ENCODE measurements around the gene STARD10. TPM values are rescaled to one million over a fixed set of nuclear protein-coding genes. Genes with fewer than 3 reads are reported as not detected.

Gene STARD10
- polyA plus RNA-seq, 2 of the 4 experiments (the other 2 are of a cell fraction), result 21.2 to 23.2 TPM

- no peak overlapping the region for H3K4me2 ChIP-seq
- 88% methylated on average over 6 of the region's 6 CpGs for WGBS (ENCODE audit: missing lambda C conversion rate)
- no peak overlapping the region for H3K4me3 ChIP-seq
- FAIRE-seq, result no peak
- no peak for ATAC-seq
- H3K27ac ChIP-seq, result no peak overlapping the region
- CTCF ChIA-PET, result interaction anchor here (0.6 to 2.6 kb wide), 4 partner anchors 9 to 375 kb away, joined by 3 to 15 read pairs (median 6); partner anchors contain the start of gene STARD10
- peak; percentile 86 for TF ChIP-seq ZC3H11A (IDR thresholded peaks at IDR 0.05)
- no peak for TF ChIP-seq CEBPB (IDR thresholded peaks at IDR 0.05)
- POLR2A ChIA-PET, result interaction anchor here (0.6 kb wide), 1 partner anchor 100 kb away, joined by 5 read pairs; no protein-coding TSS in a partner anchor
- no peaks in the 10 kb centered on the region for H3K9me3 ChIP-seq
- DNase-seq (ENCODE audit: low read depth in 1 of 2, low spot score in 1 of 2), result no peak
- H3K4me1 ChIP-seq, result peaks cover 19% of the 10 kb centered on the region
Observed at GRCh38 chr11:72802822-72803221, 9.0 kb upstream of the STARD10 start.

GRCh38 chr11:72799441-72799840 lies 5.6 kb upstream of the STARD10 start:
- POLR2A ChIA-PET, result no interaction called here
- H3K4me2 ChIP-seq, result no peak overlapping the region
- H3K27ac ChIP-seq, result no peak overlapping the region
- TF ChIP-seq HEYL (CRISPR knock-in tag; IDR thresholded peaks at IDR 0.05), result no peak
- peak; percentile 53; the same call in 1 of the 2 replicates for TF ChIP-seq RFX5 (IDR thresholded peaks at IDR 0.05)
- no peak overlapping the region for H3K4me3 ChIP-seq
- ATAC-seq (no peak), FAIRE-seq (no peak), DNase-seq (ENCODE audit: low read depth in 1 of 2, low spot score in 1 of 2) (no peak)
- peaks cover 4% of the 10 kb centered on the region; the same call in 1 of the 3 replicates for H3K4me1 ChIP-seq
- CTCF ChIA-PET, result interaction anchor here (1.4 kb wide), 2 partner anchors 11 to 32 kb away, joined by 3 to 5 read pairs; no protein-coding TSS in a partner anchor
- no peaks in the 10 kb centered on the region for H3K9me3 ChIP-seq
- 69% methylated on average over 4 of the region's 4 CpGs for WGBS (ENCODE audit: missing lambda C conversion rate)

GRCh38 chr11:72798361-72798760 lies 4.5 kb upstream of the STARD10 start:
- H3K9me3 ChIP-seq, result no peaks in the 10 kb centered on the region
- FAIRE-seq (no peak), DNase-seq (ENCODE audit: low read depth in 1 of 2, low spot score in 1 of 2) (no peak), ATAC-seq (no peak)
- no peak overlapping the region for H3K4me3 ChIP-seq
- WGBS (ENCODE audit: missing lambda C conversion rate), result 78% methylated on average over 4 of the region's 4 CpGs
- H3K4me2 ChIP-seq, result no peak overlapping the region
- POLR2A ChIA-PET, result interaction anchor here (0.7 kb wide), 2 partner anchors 17 to 76 kb away, joined by 3 to 4 read pairs; no protein-coding TSS in a partner anchor
- CTCF ChIA-PET, result interaction anchor here (0.5 to 2.0 kb wide), 7 partner anchors 12 to 333 kb away, joined by 3 to 10 read pairs (median 5); no protein-coding TSS in a partner anchor
- H3K27ac ChIP-seq, result no peak overlapping the region
- TF ChIP-seq GATA3 (IDR thresholded peaks at IDR 0.05; ENCODE audit: borderline replicate concordance) (no peak), ELK1 (IDR thresholded peaks at IDR 0.05; ENCODE audit: low read depth, low read length) (no peak), NFE2L2 (conservative IDR thresholded peaks at IDR 0.05; ENCODE audit: low read length) (no peak), REST (IDR thresholded peaks at IDR 0.05) (no peak), CTCF (IDR thresholded peaks at IDR 0.05) (no peak), ESRRA (IDR thresholded peaks at IDR 0.05; ENCODE audit: borderline replicate concordance, low read length) (no peak)
- peaks cover 8% of the 10 kb centered on the region for H3K4me1 ChIP-seq

- peak overlapping the region; percentile 93 to 95 for H3K27ac ChIP-seq
- H3K9me3 ChIP-seq, result no peaks in the 10 kb centered on the region
- FAIRE-seq (no peak), ATAC-seq (no peak), DNase-seq (ENCODE audit: low read depth in 1 of 2, low spot score in 1 of 2) (no peak)
- WGBS (ENCODE audit: missing lambda C conversion rate), result 96% methylated on average over 2 of the region's 2 CpGs
- POLR2A ChIA-PET, result interaction anchor here (1.5 to 2.0 kb wide), 2 partner anchors 20 to 68 kb away, joined by 8 to 10 read pairs; no protein-coding TSS in a partner anchor
- TF ChIP-seq MYC (IDR thresholded peaks at IDR 0.05; ENCODE audit: borderline replicate concordance, low read length), result no peak
- 0 out of 5 replicates have a peak, but pooled peaks of 1 of the 2 experiments have one; percentile 0 for TF ChIP-seq JUN (IDR thresholded peaks at IDR 0.05)
- no peak for TF ChIP-seq ELK1 (IDR thresholded peaks at IDR 0.05; ENCODE audit: low read depth, low read length)
- H3K4me1 ChIP-seq, result peaks cover 14% of the 10 kb centered on the region
- peak overlapping the region; percentile 82 for H3K4me2 ChIP-seq
- H3K4me3 ChIP-seq, result peak overlapping the region; percentile 57
- CTCF ChIA-PET, result interaction anchor here (0.6 to 8.4 kb wide), 25 partner anchors 10 to 501 kb away, joined by 3 to 162 read pairs (median 6); partner anchors contain the start of genes ARAP1 and ATG16L2
Observed at GRCh38 chr11:72793076-72793424, 797 bp downstream of the STARD10 start.
